HUDEP-2 (cell line): Measurements from ENCODE around the gene MYOM1.

Experiments used
- DNase-seq, 76 experiments: peaks; one replicate each; lab custom pipeline; 2025; ENCODE audit not compliant: unreplicated experiment in 76 of 76; lab: John Stamatoyannopoulos, UW

The MYOM1 gene

DNA sequence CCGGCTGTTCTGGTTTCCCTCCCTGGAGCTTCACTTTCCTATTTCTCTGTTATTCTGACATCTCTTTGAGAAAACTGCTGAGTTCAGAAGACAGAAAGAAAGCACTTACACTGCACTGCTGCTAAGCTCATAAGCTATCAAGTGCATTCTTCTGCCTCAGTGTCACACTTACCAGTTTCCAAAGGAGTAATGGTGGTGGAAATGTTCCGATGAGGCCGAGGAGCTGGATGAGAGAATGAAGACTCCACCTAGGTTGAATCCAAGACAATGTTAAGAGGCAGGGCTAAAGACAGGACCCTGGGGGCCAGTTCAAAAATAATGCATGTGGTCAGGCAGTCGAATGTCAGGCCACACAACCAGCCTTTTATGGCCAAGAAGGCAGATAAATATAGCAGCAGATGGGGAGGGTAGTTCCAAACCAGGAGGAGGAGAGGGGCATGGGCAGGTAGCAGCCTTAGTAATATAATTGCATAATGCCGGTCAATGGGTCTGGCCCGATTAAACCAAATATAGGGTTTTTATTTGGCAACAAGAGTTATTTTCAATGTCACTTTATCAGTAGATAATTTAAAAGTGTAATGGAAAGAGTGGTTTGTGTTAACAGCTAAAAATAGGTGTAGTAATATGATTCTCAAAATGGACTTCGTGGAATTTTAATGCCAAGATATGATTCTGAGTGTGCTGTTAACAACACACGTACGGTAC is at the start of gene MYOM1:
MYOM1 (minus strand) TSS at position 338 of the 705 bp plus-strand sequence. CDS start 4,745 bp downstream, outside the sequence.
- DNase-seq: no peak

DNA sequence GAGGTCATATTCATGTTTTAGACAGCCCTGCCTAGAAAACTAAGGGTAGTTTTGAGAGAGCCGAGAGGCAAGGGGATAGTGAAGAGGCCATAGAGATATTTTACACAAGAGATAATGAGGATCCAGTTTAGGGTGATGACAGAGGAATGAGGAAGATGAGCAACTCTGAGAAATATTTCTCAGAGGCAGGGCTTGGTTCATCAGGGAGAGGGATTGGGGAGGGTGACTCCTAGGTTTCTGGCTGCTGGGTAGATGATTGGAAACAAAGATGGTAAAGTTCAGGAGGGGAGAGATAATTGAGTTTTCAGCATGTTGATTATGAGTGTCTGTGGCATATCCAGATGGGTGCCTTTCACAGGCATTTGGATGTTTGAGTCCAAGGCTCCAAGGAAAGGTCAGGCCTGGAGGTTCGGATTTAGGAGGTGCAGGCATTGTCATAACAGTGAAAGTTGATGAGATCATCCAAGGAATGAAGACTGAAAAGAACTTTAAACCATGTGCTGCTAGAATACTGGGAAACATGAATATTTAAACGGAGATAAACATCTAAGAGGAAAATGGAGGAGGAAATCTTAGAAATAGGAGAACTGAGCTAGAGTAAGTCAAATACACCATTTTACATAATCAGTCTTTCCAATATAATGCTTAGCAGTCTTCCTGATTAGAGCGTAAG is 49.6 kb upstream of the MYOM1 start:
- DNase-seq: no peak

DNA sequence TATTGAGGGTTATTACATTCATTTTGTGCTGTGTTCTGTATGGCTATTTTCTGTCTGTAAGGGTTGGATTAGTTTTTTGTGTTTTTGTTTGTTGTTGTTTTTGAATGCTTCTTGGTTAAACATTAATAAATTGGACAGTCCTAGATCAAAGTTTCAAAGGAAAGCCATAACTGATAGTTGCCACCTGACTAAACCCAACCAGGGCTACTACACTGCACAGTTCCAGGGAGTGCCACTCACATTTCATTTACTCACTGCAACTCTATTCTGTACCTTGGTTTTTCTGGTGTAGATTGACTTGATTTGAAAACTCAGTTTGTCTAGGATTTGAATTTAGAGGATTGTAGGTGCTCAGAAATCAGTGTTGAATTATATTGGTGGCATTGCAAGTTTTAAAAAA is 48.5 kb upstream of the MYOM1 start:
- no peak for DNase-seq

DNA sequence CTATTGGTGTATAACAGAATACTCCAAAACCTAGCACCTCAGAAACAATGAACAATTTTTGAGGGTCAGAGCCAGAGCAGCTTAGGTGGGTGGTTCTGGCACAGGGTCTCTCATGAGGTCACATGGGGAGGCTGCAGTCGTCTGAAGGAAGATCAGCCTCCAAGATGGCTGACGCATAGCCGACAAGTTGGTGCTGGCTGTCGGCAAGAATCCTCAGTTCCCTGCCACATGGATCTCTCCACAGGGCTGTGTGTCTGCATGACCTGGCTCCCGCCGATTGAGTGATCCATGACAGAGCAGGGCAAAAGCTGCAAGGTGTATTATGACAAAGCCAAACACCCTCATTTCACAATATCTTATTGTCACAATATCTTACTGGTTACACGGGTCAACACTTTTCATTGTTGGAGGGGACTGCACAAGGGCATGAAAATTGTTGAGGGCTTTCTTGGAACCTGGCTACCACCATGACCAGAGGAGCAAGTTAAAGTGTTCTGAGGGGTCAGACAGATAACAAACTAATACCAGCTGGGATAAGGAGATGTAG is 46.4 kb upstream of the MYOM1 start:
- DNase-seq: no peak

DNA sequence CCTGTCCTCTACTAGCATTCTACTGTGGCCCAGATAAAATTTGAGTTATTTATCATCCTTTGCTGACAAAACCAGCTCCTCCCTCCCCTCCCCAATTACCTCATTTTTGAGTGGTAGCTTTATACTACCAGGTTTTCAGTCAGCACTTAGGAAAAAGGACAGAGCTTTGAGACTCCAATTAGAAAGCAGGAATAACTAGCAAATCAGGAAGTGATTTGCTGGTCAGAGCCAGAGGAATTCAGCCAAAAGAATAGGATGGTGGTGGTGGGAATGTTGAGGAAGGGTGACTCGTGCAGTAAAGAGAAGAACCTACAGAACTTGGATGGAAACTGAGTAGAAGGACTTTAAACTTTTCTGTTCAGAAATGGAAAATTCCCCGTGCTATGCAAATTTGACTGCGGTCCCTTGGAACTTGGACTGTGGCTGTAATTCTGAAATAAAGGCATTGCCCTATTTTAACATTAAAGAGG is 45.8 kb upstream of the MYOM1 start:
- no peak for DNase-seq

- DNase-seq: peak in 1 of 76 experiments; percentile 1
These were observed 44.6 kb upstream of the MYOM1 start for GRCh38 chr18:3264362-3264761.

GRCh38 chr18:3263132-3263700 is 43.4 kb upstream of the MYOM1 start:
- DNase-seq: no peak

GRCh38 chr18:3262234-3263131 is 42.7 kb upstream of the MYOM1 start:
- peak in 5 of 76 experiments; percentile 3 to 39 (median 21) for DNase-seq

- peak in 65 of 76 experiments; percentile 2 to 81 (median 40) for DNase-seq
These were observed 41.8 kb upstream of the MYOM1 start, which contains the start of gene MYL12B for GRCh38 chr18:3261373-3262233. Gene MYL12B, plus strand, starts transcription at chr18:3262133. Its CDS starts 10,766 bp downstream, at chr18:3272899.

DNA sequence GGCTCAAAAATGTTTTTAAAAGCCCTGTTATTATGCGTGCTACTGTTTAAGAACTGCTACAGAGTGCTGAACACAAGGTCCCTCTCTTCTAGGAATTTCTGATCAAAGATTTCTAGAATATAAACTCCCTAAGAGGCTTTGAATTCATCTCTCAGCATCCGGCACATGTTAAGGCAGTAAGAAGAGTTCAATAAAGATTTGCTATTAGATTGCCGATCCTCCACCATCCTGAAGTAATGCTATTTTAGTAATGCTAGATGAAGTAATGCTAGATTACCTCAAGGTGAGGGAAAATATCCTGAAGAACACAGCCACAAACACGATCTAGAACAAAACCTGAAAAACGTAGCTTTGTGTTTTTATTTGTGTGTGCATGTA is 41.2 kb upstream of the MYOM1 start:
- DNase-seq: peak in 1 of 76 experiments; percentile 49

- no peak for DNase-seq
These were observed 37.9 kb upstream of the MYOM1 start for GRCh38 chr18:3257627-3258120.

GRCh38 chr18:3256693-3257626 is 37.2 kb upstream of the MYOM1 start:
- no peak for DNase-seq

GRCh38 chr18:3255611-3256165 is 35.9 kb upstream of the MYOM1 start:
- DNase-seq: no peak

DNA sequence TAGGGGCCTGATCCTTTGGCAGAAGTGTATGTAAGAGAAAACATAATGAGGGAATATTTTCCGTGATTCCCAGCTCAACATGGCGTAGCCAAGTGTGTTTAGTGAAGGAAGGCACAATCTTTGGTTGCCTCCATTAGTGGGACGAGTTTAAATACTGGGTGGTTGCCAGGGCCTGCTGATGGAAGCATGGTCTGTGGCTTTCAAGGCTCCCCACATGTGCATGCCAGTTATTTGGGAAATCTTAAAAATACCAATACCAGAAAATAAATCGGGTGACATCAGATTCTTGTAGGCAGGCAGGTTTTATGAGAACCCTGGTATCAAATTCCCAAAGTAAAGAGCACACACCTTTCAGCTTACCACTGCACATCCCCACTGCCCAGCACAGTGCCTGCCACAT is 35.0 kb upstream of the MYOM1 start:
- no peak for DNase-seq

GRCh38 chr18:3252843-3253242 is 33.1 kb upstream of the MYOM1 start:
- DNase-seq: no peak

DNA sequence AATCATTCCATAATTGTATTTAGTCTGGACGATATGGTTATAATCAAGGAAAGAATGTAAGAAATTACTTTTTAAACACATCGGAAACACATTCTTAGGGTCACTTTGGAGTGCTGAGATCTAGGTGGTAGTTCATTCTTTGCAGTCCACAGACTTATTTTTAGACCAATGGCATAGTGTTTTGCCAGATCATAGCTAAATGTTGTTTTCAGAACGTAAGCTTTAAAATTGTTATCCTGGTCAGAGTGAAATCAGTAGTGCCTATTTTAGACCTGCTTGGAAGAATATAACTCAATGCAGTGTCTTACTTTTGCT is 32.2 kb upstream of the MYOM1 start:
- DNase-seq: no peak

DNA sequence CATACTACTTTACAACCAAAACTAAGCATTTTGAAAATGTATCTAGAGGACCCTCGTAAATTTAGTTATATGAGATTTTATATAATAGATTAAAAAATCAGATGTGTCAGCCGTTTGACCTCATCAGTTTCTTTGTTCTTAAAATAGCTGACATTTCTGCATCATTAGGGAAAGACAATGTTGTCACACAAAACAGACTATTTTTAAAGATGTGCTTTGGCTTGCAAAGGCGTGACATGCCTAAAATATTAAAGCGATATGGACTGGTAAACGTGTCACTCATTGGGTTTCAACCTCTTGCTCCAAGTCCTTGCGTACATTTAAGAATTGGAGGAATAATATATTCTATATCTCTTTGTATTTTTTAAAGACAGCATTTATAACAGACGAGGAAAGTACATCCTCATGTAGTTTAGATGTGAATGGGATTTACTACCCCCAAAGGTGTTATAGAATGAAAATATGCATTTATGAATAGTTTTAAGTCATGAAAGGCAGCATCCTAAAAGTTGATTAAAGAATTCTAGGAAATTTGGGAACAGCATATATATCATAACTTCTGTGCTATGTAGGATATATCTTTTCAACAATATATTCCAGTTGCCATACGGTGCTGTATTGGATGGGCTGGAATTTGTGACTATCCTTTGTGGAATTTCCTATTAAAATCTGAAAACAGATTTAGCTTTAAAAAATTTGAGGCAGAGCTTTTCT is 31.6 kb upstream of the MYOM1 start:
- no peak for DNase-seq
